ENCODE measurements around the gene PTPRC.
"Not testable (repeated sequence)": the region's sequence is repeated elsewhere in the genome, so short reads cannot be mapped to it uniquely, and the experiment has no call there.

Gene PTPRC

GRCh38 chr1:198600906-198601305, 37.9 kb upstream of the PTPRC start:
- TF ChIP-seq, protein P1, sequence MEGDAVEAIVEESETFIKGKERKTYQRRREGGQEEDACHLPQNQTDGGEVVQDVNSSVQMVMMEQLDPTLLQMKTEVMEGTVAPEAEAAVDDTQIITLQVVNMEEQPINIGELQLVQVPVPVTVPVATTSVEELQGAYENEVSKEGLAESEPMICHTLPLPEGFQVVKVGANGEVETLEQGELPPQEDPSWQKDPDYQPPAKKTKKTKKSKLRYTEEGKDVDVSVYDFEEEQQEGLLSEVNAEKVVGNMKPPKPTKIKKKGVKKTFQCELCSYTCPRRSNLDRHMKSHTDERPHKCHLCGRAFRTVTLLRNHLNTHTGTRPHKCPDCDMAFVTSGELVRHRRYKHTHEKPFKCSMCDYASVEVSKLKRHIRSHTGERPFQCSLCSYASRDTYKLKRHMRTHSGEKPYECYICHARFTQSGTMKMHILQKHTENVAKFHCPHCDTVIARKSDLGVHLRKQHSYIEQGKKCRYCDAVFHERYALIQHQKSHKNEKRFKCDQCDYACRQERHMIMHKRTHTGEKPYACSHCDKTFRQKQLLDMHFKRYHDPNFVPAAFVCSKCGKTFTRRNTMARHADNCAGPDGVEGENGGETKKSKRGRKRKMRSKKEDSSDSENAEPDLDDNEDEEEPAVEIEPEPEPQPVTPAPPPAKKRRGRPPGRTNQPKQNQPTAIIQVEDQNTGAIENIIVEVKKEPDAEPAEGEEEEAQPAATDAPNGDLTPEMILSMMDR (conservative IDR thresholded peaks at IDR 0.05) = no peak

DNA sequence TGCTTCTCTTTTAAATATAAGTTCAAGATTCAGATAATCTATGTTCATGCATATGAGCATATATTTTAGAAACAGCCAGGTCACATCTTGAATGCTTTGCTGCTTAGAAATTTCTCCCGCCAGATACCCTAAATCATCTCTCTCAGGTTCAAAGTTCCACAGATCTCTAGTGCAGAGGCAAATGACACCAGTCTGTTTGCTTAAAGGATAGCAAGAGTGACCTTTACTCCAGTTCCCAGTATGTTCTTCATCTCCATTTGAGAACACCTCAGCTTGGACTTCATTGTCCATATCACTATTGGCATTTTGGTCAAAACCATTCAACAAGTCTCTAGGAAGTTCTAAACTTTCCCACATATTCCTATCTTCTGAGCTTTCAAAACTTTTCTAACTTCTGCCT, 37.5 kb upstream of the PTPRC start:
- not testable (repeated sequence) for H3K27ac ChIP-seq

More at GRCh38 chr1:198600906-198601305, 37.9 kb upstream of the PTPRC start:
- H3K27ac ChIP-seq = no peak overlapping the region

- no peak overlapping the region for H3K27ac ChIP-seq
- TF ChIP-seq, protein P1 (conservative IDR thresholded peaks at IDR 0.05) = no peak
These were observed 36.6 kb upstream of the PTPRC start for GRCh38 chr1:198601936-198602889.

DNA sequence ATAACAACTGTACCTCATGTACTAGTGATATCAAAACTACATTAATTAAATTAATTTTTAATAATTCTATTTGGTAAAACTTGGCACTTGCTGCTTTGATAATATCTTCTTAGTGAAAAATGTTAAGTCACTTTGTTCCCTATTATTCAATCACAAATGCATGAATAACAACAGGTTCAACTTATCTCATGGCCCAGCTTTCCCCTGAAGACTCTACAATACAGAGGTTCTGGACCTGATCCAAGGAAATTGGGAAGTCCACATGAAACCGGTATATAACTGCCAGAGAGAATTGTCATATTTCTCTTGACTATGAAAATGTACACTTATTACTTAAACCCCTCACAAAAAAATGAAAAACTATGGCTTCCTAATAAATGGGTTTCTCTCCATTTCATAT, 33.9 kb upstream of the PTPRC start:
- no peak overlapping the region for H3K27ac ChIP-seq
- TF ChIP-seq, protein P1 (conservative IDR thresholded peaks at IDR 0.05) = no peak

DNA sequence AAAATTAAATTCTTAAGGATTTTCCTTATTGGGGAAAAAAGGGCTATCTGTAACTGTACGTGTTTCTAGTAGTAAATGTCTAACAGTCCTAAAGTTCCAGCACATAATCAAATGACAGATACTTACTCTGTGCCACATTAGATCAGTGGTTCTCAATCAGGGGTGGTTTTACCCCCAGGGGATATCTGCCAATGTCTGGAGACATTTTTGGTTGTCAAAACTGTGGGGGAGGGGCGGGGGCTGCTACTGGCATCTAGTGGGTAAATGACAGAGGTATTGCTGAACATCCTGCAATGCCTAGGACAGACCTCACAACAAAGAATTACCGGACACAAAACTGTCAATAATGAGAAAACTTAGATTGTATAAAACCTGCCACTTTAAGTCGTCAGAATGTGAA, 33.4 kb upstream of the PTPRC start:
- no peak overlapping the region for H3K27ac ChIP-seq
- TF ChIP-seq, protein P1 (conservative IDR thresholded peaks at IDR 0.05) = no peak

DNA sequence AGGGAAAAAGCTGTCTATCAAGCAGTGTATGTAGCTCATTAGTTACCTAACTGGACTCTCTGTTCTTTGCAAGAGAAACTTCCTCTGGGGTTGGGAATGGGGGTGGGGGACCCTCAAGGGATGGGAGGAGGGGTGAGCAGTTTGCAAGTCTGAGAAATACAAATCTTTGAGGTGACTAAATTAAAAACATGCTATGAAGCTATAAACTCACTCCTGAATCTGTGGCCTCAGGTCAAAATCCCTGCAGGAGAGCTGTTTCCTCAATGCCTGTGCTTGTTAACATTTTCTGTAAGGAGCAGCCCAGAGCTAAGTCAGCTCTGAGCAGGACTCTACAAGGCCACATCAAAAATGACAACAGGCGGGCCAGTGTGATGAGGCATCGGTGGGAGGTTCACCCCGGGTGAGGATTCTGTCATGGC, 32.8 kb upstream of the PTPRC start:
- H3K27ac ChIP-seq = no peak overlapping the region

GRCh38 chr1:198607714-198608113, 31.1 kb upstream of the PTPRC start:
- TF ChIP-seq, protein P1 (conservative IDR thresholded peaks at IDR 0.05) = no peak
- H3K27ac ChIP-seq = no peak overlapping the region

More for the DNA sequence above, 32.8 kb upstream of the PTPRC start:
- TF ChIP-seq, protein P1 (conservative IDR thresholded peaks at IDR 0.05) = no peak

DNA sequence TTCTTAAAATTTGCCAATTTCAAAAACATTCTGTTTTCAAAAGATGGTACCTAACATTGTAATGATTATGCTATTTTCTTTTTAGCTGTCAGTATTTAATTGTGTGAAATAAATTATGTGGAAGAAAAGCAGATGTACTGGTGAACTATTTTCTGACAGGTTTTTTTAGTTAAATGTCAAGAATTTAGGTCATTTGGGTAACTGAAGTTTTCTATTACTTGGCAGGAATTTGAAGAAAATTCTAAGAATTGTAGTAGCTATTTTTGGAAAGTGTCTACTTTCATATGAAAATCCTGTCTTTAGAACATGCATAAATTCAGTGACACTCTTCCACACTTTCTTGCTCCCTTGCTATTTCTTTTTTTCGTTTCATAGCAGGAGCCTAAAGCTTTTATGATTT, 28.5 kb upstream of the PTPRC start:
- H3K27ac ChIP-seq = no peak overlapping the region
- TF ChIP-seq, protein P1 (conservative IDR thresholded peaks at IDR 0.05) = no peak

Measured in VCaP (cell line).